K562 (cell line): ENCODE results near the gene SHISA8.

Source experiments
- ARNT ChIP-seq, 2 experiments: fragments of 450-650 bp; IDR thresholded peaks; 2 replicates each; pipeline ENCODE4 v1.6.1; 2016; ENCODE audit warnings: mild to moderate bottlenecking in 1 of 2
- GABPA ChIP-seq: fragments of 200-800 bp; sonication (Bioruptor generic); conservative IDR thresholded peaks from 2 replicates; pipeline ENCODE4 v1.6.1; 2016; ENCODE audit warnings: low read depth, missing genetic modification characterization, missing compliant biosample characterization
- MAFK ChIP-seq: IDR thresholded peaks from 2 replicates; pipeline ENCODE4 v1.6.1; 2011; ENCODE audit warnings: low read length, improper control_type of control experiment
- POLR2A ChIP-seq: fragments of 450-650 bp; conservative IDR thresholded peaks from 2 replicates; pipeline ENCODE4 v1.6.1; 2016
- TF ChIP-seq, protein P1 (sequence below), 3 experiments: IDR thresholded peaks in 2 of 3; conservative IDR thresholded peaks in 1 of 3; 2 replicates each; pipeline ENCODE4 v1.5.1; 2011 to 2012; ENCODE audit warnings: low read length in 3 of 3, mild to moderate bottlenecking in 3 of 3, control low read depth in 2 of 3, improper control_type of control experiment in 1 of 3, inconsistent platforms in 1 of 3, low read depth in 1 of 3, mixed read lengths in 1 of 3, moderate library complexity in 1 of 3; ENCODE audit not compliant: insufficient read depth in 2 of 3

- TF ChIP-seq, protein P1, sequence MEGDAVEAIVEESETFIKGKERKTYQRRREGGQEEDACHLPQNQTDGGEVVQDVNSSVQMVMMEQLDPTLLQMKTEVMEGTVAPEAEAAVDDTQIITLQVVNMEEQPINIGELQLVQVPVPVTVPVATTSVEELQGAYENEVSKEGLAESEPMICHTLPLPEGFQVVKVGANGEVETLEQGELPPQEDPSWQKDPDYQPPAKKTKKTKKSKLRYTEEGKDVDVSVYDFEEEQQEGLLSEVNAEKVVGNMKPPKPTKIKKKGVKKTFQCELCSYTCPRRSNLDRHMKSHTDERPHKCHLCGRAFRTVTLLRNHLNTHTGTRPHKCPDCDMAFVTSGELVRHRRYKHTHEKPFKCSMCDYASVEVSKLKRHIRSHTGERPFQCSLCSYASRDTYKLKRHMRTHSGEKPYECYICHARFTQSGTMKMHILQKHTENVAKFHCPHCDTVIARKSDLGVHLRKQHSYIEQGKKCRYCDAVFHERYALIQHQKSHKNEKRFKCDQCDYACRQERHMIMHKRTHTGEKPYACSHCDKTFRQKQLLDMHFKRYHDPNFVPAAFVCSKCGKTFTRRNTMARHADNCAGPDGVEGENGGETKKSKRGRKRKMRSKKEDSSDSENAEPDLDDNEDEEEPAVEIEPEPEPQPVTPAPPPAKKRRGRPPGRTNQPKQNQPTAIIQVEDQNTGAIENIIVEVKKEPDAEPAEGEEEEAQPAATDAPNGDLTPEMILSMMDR (IDR thresholded peaks at IDR 0.05 in 2 of 3, conservative IDR thresholded peaks at IDR 0.05 in 1 of 3; ENCODE audit: insufficient read depth in 2 of 3, low read depth in 1 of 3, low read length in 3 of 3): no peak
- TF ChIP-seq GABPA (tag) (no peak), MAFK (no peak), ARNT (IDR thresholded peaks at IDR 0.05) (no peak), POLR2A (no peak)
Measured at GRCh38 chr22:41892721-41893120, 22.2 kb downstream of the SHISA8 start.
